HEK293T (cell line): ENCODE results near the gene ANKRD13D.

Source experiments
- CTCF ChIA-PET: fragments of 350-600 bp; formaldehyde crosslinking; extraction: SDS; loops from one replicate; lab custom pipeline; 2021; ENCODE audit warnings: antibody characterized with exemption, inconsistent platforms; lab: Yijun Ruan, JAX
- POLR2A ChIA-PET: fragments of 350-600 bp; formaldehyde crosslinking; extraction: SDS; loops from one replicate; lab custom pipeline; 2020; ENCODE audit warnings: antibody characterized with exemption, inconsistent platforms; lab: Yijun Ruan, JAX
- DNase-seq: peaks from one replicate; pipeline ENCODE4 v3.0.0; 2012; ENCODE audit warnings: mixed read lengths; ENCODE audit errors: extremely low spot score
- ARNT ChIP-seq: fragments of 450-650 bp; IDR thresholded peaks from 2 replicates; pipeline ENCODE4 v1.6.1; 2017; ENCODE audit warnings: mild to moderate bottlenecking
- BHLHE40 ChIP-seq: fragments of 450-650 bp; IDR thresholded peaks from 2 replicates; pipeline ENCODE4 v1.6.1; 2016; ENCODE audit warnings: mild to moderate bottlenecking, moderate library complexity, borderline replicate concordance
- CTBP1 ChIP-seq: fragments of 450-650 bp; IDR thresholded peaks from 2 replicates; pipeline ENCODE4 v1.6.1; 2016; ENCODE audit warnings: borderline replicate concordance
- ELF4 ChIP-seq: fragments of 450-650 bp; IDR thresholded peaks from 2 replicates; pipeline ENCODE4 v1.6.1; 2017; ENCODE audit warnings: antibody characterized with exemption
- FOXA1 ChIP-seq: fragments of 450-650 bp; IDR thresholded peaks from 2 replicates; pipeline ENCODE4 v1.6.1; 2016; ENCODE audit warnings: mild to moderate bottlenecking
- FOXK2 ChIP-seq: fragments of 450-650 bp; IDR thresholded peaks from 2 replicates; pipeline ENCODE4 v1.6.1; 2016; ENCODE audit warnings: mild to moderate bottlenecking
- FOXM1 ChIP-seq: fragments of 450-650 bp; IDR thresholded peaks from 2 replicates; pipeline ENCODE4 v1.6.1; 2017; ENCODE audit warnings: mild to moderate bottlenecking, borderline replicate concordance
- HDGF ChIP-seq: fragments of 450-650 bp; IDR thresholded peaks from 2 replicates; pipeline ENCODE4 v1.6.1; 2017; ENCODE audit warnings: antibody characterized with exemption, borderline replicate concordance
- L3MBTL2 ChIP-seq: fragments of 450-650 bp; conservative IDR thresholded peaks from 2 replicates; pipeline ENCODE4 v1.6.1; 2016; ENCODE audit warnings: mild to moderate bottlenecking
- LEF1 ChIP-seq: fragments of 450-650 bp; IDR thresholded peaks from 2 replicates; pipeline ENCODE4 v1.6.1; 2017; ENCODE audit warnings: mild to moderate bottlenecking, borderline replicate concordance
- NFRKB ChIP-seq: fragments of 450-650 bp; IDR thresholded peaks from 2 replicates; pipeline ENCODE4 v1.6.1; 2016; ENCODE audit warnings: mild to moderate bottlenecking, moderate library complexity
- PKNOX1 ChIP-seq: fragments of 450-650 bp; IDR thresholded peaks from 2 replicates; pipeline ENCODE4 v1.6.1; 2016
- SP1 ChIP-seq: fragments of 450-650 bp; IDR thresholded peaks from 2 replicates; pipeline ENCODE4 v1.6.1; 2017
- SUZ12 ChIP-seq: fragments of 450-650 bp; IDR thresholded peaks from 2 replicates; pipeline ENCODE4 v1.6.1; 2016; ENCODE audit warnings: mild to moderate bottlenecking
- TARDBP ChIP-seq: fragments of 450-650 bp; IDR thresholded peaks from 2 replicates; pipeline ENCODE4 v1.6.1; 2016
- ZNF384 ChIP-seq: fragments of 450-650 bp; IDR thresholded peaks from 2 replicates; pipeline ENCODE4 v1.6.1; 2016

The ANKRD13D gene

GRCh38 chr11:67245046-67245445 lies 44.1 kb upstream of the ANKRD13D start:
- CTCF ChIA-PET: no interaction called here
- POLR2A ChIA-PET: no interaction called here
- no peak for TF ChIP-seq TARDBP
- no peak for TF ChIP-seq LEF1
- no peak for TF ChIP-seq FOXM1
- no peak for TF ChIP-seq HDGF
- no peak for DNase-seq

- POLR2A ChIA-PET: no interaction called here
- CTCF ChIA-PET: no interaction called here
- no peak for TF ChIP-seq FOXM1
- TF ChIP-seq CTBP1: no peak
- no peak for TF ChIP-seq LEF1
- TF ChIP-seq SUZ12: no peak
- no peak for TF ChIP-seq ZNF384
- no peak for TF ChIP-seq BHLHE40
- TF ChIP-seq TARDBP: no peak
- no peak for TF ChIP-seq PKNOX1
- no peak for TF ChIP-seq FOXA1
- no peak for TF ChIP-seq FOXK2
- TF ChIP-seq HDGF: no peak
- no peak for TF ChIP-seq ELF4
- TF ChIP-seq NFRKB: no peak
- no peak for DNase-seq
Observed at GRCh38 chr11:67247946-67248550, 41.1 kb upstream of the ANKRD13D start.

GRCh38 chr11:67248653-67249052 lies 40.5 kb upstream of the ANKRD13D start:
- DNase-seq: no peak
- POLR2A ChIA-PET: no interaction called here
- CTCF ChIA-PET: no interaction called here
- TF ChIP-seq SUZ12: no peak

GRCh38 chr11:67250059-67251043 lies 38.8 kb upstream of the ANKRD13D start:
- DNase-seq: no peak
- ChIA-PET POLR2A (interaction anchor here (1.5 kb wide), 1 partner anchor 67 kb away, joined by 3 read pairs; no protein-coding TSS in a partner anchor), CTCF (no interaction called here)
- TF ChIP-seq TARDBP (no peak), ARNT (no peak), ZNF384 (no peak), PKNOX1 (no peak), FOXM1 (no peak), FOXK2 (no peak), FOXA1 (no peak), L3MBTL2 (no peak), CTBP1 (no peak), ELF4 (no peak), SUZ12 (no peak), NFRKB (no peak), HDGF (no peak), SP1 (no peak)

- no peak for DNase-seq
- ChIA-PET CTCF (interaction anchor here (1.1 kb wide), 1 partner anchor 10 kb away, joined by 4 read pairs; no protein-coding TSS in a partner anchor), POLR2A (no interaction called here)
- TF ChIP-seq NFRKB (no peak), FOXA1 (no peak), TARDBP (no peak), L3MBTL2 (no peak), SP1 (no peak), LEF1 (no peak), FOXM1 (no peak), PKNOX1 (no peak), ZNF384 (no peak), HDGF (no peak), SUZ12 (no peak), ARNT (no peak), ELF4 (no peak), CTBP1 (no peak), BHLHE40 (no peak), FOXK2 (no peak)
Observed at GRCh38 chr11:67251841-67252240, 37.3 kb upstream of the ANKRD13D start.

- TF ChIP-seq FOXA1 (no peak), SUZ12 (no peak), LEF1 (no peak), PKNOX1 (no peak), NFRKB (no peak), FOXM1 (no peak)
- POLR2A ChIA-PET: interaction anchor here (1.3 kb wide), 1 partner anchor 35 kb away, joined by 3 read pairs; no protein-coding TSS in a partner anchor
- DNase-seq: no peak
- CTCF ChIA-PET: interaction anchor here (0.6 to 1.8 kb wide), 3 partner anchors 9 to 171 kb away, joined by 3 to 12 read pairs (median 4); no protein-coding TSS in a partner anchor
Observed at GRCh38 chr11:67252831-67253239, 36.3 kb upstream of the ANKRD13D start.
